GM19452 (cell line): ENCODE measurements around the gene HSD17B8.

Source experiments
- ATAC-seq: cut with Tn5 transposase; IDR thresholded peaks from one replicate; pipeline ENCODE4 v1.9.1; 2021; ENCODE audit not compliant: unreplicated experiment

The HSD17B8 gene

GRCh38 chr6:33204415-33205190, at the start of gene HSD17B8:
HSD17B8 (plus strand) TSS chr6:33204655; CDS start chr6:33204669, 14 bp downstream.
- ATAC-seq = no peak

GRCh38 chr6:33156561-33156960, 47.9 kb upstream of the HSD17B8 start:
- no peak for ATAC-seq

- ATAC-seq = no peak
These were observed 47.5 kb upstream of the HSD17B8 start for GRCh38 chr6:33156964-33157363.

- ATAC-seq = no peak
These were observed 44.4 kb upstream of the HSD17B8 start for GRCh38 chr6:33160096-33160495.

GRCh38 chr6:33160728-33161344, 43.6 kb upstream of the HSD17B8 start:
- ATAC-seq = no peak

- no peak for ATAC-seq
These were observed 42.8 kb upstream of the HSD17B8 start for GRCh38 chr6:33161354-33162331.

GRCh38 chr6:33163540-33163939, 40.9 kb upstream of the HSD17B8 start:
- no peak for ATAC-seq

- ATAC-seq = no peak
These were observed 40.3 kb upstream of the HSD17B8 start for GRCh38 chr6:33164176-33164575.

GRCh38 chr6:33164665-33165373, 39.6 kb upstream of the HSD17B8 start:
- no peak for ATAC-seq

- no peak for ATAC-seq
These were observed 38.7 kb upstream of the HSD17B8 start for GRCh38 chr6:33165581-33166258.

GRCh38 chr6:33166363-33166762, 38.1 kb upstream of the HSD17B8 start:
- ATAC-seq = no peak

- no peak for ATAC-seq
These were observed 37.6 kb upstream of the HSD17B8 start for GRCh38 chr6:33166811-33167210.

GRCh38 chr6:33167374-33168283, 36.8 kb upstream of the HSD17B8 start:
- ATAC-seq = no peak

- ATAC-seq = no peak
These were observed 36.2 kb upstream of the HSD17B8 start for GRCh38 chr6:33168284-33168601.

GRCh38 chr6:33168639-33169038, 35.8 kb upstream of the HSD17B8 start:
- ATAC-seq = no peak

GRCh38 chr6:33169291-33170175, 34.9 kb upstream of the HSD17B8 start:
- no peak for ATAC-seq

GRCh38 chr6:33170176-33171015, 34.1 kb upstream of the HSD17B8 start:
- no peak for ATAC-seq
